ENCODE data around the gene PAWR.

DNA sequence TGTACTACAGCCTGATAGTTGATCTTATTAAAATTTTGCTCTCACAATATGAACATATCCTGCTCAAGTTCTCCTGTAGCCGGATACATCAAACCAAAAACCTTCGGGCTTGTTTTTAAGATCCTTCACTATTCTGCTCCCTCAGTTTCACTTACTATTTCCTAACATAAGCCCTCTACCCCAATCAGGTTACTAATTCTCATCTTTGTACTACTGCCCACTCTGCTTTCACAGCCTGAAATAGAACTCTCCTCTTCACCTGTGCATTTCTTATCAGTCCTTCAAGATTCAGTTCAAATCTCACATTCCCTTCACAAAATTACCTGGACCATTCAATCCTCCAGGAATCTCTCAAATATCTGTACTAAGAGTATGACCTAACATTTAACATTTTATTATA lies 14.2 kb downstream of the PAWR start:
- TF ChIP-seq, protein P1, sequence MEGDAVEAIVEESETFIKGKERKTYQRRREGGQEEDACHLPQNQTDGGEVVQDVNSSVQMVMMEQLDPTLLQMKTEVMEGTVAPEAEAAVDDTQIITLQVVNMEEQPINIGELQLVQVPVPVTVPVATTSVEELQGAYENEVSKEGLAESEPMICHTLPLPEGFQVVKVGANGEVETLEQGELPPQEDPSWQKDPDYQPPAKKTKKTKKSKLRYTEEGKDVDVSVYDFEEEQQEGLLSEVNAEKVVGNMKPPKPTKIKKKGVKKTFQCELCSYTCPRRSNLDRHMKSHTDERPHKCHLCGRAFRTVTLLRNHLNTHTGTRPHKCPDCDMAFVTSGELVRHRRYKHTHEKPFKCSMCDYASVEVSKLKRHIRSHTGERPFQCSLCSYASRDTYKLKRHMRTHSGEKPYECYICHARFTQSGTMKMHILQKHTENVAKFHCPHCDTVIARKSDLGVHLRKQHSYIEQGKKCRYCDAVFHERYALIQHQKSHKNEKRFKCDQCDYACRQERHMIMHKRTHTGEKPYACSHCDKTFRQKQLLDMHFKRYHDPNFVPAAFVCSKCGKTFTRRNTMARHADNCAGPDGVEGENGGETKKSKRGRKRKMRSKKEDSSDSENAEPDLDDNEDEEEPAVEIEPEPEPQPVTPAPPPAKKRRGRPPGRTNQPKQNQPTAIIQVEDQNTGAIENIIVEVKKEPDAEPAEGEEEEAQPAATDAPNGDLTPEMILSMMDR (conservative IDR thresholded peaks at IDR 0.05), result no peak
- no peak for TF ChIP-seq ZFX (IDR thresholded peaks at IDR 0.05)

Measured in C4-2B (cell line).